NCI-H187 (cell line): ENCODE results near the gene CISD3.

Source experiments
- DNase-seq, 2 experiments: peaks; one replicate each; lab custom pipeline; 2025; lab: John Stamatoyannopoulos, UW

The CISD3 gene

DNA sequence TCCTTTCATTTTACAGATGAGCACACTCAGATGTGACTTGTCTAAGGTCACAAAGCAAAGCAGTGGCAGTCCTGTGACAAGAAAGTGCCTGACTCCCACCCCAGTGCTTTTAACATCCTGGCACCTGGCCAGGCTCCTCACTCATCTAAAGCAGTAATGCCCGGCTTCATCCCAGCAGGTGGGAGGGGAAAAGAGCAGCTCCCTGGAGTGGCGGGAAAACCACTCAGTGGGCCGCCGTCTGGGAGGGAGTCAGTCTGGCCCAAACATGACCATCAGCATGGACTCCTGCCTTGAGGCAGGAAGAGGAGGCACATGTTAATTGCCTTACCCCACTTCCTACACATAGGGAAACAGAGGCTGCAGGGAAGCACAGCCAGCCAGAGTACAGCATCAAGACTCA lies 15.4 kb downstream of the CISD3 start:
- DNase-seq = peak; percentile 86 to 88

DNA sequence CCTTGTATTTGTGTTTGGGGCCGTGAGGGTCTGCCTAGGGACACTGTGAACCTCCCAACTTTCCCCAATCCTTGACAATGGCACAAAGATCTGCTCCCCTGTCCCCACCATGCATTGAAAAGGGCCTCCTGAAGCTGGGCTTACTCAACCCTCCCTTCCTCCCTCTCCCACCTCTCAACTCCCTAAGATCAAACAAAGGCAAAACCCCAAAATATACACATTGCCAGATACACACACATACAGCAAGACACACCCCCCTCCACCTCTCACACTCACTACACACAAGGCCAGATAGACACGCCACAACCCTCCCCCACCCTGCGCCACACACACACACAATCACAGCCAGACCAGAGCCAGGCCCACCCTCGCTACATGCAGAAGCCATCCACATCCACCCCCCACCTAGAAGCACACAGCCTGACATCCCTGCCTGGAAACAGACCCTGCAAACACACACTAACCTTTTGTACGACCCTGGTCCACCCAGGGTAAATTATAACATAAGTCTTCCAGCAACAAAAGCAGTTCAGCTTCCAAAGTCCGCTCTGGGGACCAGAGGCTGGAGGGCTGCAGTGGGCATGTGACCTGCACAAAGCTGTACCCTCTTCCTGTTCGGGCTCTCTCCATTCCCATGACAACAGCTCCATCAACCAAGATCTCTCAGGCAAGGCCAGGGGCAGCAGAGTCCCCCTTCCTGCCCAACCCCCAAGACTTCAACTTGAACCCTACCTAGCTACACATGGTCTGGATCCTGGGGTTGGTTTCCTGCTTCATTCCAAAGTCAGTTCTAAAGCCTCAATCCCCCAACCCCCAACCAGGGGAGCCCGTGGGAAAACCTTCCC lies 16.1 kb downstream of the CISD3 start:
- DNase-seq = no peak

DNA sequence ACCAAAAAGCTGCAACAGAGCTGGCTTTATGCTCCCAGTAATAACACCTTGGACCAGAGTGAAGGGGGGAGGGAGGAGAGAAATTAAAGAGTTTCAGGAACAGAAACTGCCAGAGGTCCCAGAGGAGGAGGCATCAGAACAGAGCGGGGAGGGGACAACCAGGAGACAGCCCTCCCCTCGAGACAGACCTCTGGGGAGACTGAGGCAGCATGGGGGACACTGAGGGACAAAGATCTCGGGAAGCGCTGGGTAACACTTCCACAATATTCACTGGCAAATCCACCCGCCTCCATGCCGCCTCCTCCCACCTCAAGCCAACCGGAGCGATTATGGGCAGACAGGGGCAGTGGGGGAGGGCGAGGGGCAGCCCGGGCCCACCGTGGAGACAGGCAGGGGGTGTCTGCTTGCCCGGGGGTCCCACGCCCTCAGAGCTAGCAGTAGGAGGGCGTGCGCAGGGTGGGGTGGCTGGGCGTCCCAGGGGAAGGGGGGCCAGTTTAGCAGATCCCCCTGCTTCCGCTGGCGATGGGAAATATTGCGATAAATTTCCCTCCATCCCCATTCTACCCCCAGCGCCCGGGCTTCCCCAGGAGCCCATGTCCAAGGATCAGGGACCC lies 16.8 kb downstream of the CISD3 start:
- DNase-seq = no peak

DNA sequence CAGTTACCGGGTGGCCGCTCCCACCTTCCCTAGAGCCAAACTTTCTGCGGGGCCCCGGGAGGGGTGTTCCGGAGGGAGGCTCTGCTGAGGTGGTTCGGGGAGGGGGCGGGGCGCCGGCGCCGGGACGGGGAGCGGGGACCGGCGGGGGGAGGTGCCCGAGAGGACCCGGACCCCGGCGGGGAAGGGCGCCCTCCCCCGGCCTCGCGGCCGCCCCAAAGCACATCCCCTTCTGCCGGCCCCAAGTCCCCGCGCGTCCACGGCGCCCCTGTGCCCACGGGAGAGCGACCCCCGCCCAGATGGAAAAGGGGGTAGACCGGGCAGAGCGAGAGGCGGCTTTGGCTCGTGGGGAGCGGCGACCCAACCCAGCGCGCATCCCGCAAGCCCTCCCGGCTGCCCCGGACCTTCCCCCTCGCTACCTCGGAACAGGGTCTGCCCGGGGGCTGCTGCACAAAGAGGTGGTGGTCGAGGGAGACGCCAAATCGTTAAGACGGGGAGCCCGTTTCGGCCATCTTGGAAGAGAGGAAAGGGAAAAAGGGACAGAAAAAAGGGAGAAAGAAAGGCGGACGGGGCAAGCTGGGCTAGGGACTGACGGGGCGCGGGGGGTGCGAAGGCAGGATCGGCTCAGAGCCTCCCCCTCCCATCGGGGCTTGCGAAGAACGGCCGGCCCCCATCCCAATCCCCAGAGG lies 17.5 kb downstream of the CISD3 start:
- no peak for DNase-seq

DNA sequence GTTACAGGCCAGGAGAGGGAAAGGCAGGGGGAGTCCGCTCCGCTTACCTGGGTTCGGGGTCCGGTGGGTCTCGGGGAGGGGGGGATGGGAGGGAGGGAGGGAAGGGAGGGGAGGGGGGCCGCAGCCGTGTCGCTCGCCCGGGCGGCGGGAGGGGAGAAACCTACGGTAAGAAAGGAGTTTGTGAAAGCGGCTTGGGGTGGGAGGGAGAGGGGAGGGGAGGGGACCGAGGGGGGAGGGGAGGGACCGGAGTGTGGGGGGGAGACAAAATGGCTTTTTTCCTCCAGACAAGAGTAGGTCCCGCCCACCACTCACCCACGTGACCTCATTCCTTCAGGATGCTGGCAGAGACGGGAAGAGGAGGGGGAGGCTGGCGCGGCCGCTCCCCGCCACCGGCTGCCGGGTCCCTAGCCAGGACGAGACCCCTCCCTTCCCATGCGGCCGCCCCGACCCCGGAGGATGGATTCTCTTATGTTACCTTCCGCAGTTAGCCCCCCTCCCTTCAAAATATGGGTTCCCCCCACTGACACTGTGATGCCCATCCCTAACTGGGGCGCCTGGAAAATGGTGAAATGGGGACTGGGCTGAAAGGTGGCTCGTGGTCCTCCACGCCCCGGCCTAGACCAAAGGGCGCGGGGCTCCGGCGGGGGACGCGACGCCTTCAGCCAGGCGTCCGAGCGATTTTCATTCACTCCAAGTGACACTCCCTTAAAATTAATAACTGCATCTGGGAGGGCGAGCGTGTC lies 18.2 kb downstream of the CISD3 start, which contains the start of gene PCGF2:
PCGF2 (minus strand) TSS at position 188 of the 743 bp plus-strand sequence. CDS start 7,934 bp downstream, outside the sequence.
- DNase-seq = peak; percentile 88 to 89

DNA sequence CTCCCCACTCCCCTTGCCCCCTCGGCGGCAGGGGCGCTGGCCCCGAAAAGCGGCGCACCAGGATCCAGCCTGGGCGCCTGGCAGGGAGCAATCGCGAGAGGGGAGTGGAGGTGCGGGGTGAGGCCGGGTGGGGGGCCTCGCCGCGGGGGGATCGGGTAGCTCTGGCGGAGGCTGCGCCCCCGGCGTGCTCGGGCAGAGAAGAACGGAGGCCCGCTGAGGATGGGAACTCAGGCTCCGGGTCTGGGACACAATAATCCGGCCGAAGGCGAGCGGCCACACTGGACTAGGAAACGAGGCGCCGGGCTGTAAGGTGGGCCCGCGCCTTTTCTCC lies 18.7 kb downstream of the CISD3 start:
- DNase-seq = no peak

DNA sequence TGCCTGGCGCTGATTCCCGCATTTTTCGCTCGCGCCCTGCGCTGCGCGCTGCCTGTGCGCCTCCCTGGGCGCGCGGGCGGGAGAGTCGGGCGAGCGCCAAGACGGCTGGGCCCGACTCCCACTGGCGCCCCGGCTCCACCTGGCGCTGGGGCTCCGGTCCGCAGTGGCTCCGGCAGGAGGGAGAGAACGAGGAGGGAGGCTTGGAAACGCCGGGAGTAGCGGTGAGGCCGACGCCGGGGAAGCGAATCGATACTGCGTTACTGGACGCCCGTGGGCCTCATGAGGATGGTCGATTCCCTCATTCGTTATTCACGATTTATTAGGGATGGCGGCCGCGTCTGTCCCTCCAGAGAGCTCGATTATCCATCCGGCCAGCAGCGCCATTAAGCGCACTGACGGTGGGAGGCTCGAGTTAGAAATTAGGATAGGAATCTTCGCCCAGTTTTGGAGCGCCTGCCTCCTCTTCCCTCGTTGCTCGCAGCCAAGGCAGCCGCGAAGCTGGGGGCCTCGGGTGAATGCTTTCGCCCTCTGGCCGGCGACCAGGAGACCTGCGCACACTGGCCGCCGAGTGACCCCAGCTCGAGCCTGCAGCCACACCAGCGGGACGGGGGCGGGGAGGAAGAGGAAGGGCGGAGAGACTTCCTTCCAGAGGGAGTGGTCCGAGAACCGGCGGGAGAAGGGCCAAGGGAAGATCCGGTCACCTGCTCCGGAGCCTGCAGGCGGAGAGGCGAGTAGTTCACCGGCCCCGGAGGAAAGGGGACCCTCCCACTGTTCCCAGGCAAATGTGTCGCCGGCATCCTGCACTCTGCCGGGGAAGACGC lies 19.3 kb downstream of the CISD3 start:
- no peak for DNase-seq

DNA sequence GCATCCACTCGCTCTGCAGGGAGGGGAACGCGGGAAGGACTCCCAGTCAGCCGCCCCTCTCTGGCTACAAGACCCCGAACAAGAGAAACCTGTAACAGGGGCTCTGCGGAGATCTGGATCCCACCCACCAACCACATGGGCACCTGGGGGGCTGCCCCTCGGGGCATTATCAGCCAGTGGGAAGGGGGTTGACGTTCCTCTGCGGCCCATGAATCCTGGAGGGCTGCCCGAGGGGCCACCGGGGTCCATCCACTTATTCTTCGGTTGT lies 19.8 kb downstream of the CISD3 start:
- no peak for DNase-seq

DNA sequence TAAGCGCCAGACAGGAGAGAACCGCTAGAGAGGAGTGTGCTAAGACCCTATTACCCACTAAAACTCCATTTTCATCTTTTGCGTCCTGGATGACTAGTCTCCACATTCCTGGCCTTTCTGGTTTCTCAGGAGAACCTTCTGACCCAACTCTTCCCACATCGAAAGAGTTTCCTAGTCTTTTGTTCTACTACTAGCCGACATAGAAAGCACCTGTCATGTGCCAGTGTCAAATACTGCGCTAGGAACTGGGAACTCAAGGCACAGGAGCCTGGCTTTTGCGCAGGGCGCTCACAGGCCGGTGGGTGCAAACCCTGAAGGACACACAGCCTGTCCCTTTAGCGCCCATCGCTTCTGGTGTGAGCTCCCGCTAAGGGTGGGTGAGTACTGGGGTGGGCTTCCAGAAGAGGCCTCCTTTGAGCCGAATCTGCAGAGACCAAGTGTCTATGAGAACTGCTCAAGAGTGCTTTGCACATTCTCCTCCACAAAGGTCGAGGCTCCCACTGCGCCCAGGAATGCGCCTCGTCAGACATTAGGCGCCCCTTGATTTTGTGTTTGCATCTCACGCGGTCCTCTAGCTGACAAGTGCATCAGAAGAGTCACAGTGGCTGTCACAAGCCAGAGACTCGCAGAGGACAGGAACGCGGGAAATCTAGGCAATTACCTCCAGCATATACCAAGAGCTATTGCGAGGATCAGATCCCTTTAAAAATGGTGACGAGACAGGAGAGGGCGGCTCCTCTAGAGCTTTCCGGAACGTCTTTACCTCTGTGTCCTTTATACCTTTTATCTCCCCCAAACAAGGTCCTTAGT lies 20.4 kb downstream of the CISD3 start:
- no peak for DNase-seq

DNA sequence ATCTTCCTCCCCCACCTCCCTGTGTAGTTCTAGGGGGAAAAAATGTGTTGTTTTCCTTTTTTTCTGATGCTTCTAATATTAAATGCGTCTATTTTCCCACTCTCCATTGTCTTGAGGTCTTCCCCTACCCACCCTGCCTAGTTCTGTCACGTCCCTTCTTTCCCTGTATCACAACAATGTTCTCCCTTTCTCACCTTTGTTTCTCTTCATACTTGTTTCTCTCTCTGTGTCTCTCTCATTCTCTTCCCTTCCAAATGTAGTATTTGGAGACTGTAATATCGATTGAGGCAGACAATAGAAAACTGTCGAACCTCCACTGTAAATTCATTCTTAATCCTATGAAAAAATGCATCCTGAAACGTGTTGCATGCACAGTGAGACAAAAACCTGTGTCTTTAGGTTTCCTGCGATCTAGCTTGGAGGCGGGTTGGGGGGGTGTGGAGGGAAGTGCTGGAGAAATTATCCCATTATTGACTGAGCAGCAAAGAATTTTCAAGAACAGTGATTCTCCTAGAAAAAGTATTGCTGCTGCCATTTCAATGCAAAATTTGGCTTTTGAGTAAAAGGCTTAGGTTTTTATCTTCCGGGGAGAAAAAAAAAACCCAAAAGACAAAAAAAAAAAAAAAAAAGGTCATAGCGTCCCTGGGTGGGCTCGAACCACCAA lies 21.1 kb downstream of the CISD3 start:
- no peak for DNase-seq

DNA sequence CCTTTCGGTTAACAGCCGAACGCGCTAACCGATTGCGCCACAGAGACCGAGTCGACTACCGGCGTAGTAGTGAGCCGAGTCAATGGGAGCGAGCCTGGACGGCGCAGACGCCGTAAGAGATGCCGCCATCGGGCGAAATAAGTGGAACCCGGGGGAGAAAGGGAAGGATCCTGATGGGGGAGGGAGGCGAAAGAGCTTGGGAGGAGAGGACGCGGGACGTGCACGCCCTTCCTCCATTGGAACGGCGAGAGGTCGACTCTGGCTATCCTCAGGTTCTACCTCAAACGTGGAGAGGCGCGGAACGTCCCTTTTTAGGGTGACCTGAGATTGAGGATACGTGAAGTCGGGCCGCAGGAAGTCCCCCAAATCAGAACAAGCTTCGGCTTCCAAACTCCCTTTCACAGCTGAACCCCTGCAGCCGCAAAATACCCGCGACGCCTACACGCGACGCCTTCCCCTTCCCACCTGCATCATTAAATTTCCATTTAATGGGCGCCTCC lies 21.7 kb downstream of the CISD3 start:
- peak; percentile 78 to 80 for DNase-seq

DNA sequence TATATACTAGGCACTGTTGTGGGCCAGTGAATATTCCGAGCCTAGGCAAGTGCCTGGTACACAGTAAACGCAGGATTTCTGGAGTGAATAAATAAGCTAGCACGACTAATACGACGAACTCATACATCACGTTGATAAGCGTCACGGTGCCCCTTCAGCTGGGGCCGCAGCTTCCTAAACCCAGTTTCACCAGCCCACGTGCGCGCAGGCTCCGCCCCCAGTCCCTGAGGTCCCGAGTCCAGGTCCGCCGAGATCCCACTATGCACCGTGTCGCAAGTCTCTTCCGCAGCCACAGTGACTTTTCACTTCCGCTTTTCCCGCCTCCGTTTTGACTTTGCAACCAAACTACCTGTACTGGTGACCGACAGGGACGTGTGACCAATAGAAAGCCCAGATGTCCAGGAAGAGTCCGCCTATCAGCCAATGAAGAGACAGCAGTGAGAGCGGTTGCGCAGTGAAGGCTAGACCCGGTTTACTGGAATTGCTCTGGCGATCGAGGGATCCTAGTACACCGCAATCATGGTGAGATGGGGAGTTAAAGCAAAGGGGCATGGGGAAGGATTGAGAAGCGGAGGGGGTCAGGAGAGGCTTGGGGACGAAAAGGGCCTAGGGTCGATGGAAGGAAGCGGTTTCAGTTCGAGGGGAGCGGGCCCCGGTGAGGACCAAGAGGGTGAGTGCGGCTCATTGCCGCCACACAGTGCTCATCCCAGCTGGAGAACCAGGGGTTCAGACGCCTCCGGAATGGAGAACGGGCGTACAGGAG lies 22.3 kb downstream of the CISD3 start, which contains the start of gene PSMB3:
PSMB3 (plus strand) TSS at position 434 of the 763 bp plus-strand sequence; CDS start at position 520, 86 bp downstream.
- peak; percentile 92 to 99 for DNase-seq

DNA sequence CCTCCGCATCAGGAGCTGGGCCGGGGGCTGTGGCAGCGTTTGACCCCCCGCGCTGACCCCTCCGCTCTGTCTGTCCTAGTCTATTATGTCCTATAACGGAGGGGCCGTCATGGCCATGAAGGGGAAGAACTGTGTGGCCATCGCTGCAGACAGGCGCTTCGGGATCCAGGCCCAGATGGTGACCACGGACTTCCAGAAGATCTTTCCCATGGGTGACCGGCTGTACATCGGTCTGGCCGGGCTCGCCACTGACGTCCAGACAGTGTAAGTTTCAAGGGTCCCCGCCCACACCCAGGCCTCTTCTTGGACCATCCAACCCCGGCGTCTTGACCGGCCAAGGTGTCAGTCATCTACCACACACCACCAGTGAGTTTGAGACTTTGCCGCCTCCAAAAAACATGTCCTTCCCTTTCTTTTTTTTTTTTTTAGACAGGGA lies 22.9 kb downstream of the CISD3 start:
- no peak for DNase-seq

DNA sequence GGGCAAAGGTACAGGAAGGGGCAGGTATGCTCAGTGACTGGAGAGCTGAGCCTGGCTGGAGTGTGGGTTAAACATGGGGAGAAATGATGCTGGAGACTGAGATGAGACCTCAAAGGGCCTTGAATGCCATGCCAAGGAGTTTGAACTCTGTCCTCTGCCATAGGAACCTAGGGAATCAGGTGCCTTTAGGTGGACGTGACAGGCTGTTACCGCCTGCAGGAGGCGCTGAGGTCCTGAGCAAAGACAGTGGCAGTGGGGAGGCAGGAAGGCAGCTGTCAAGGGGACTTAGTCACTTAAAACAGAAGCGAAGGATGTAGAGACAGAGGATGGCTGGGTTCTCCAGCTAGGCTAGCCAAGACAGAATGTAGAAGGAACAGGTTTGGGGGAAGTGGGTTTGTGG lies 31.5 kb downstream of the CISD3 start:
- no peak for DNase-seq

DNA sequence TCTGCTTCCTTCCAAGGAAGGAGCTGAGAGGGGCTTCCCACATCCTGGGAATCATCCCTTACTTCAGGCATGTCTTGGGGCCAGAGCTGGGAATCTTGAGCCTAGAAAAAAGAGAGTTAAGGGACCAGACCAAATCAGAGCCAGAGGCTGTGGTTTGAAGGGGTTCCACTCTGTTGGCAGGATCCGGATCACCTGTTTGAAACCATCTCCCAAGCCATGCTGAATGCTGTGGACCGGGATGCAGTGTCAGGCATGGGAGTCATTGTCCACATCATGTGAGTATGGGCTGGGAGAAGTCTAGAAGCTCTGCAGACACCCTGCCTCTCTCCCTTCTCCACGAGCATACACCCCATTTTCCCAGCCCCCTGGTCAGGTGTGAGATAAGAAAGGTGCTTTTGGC lies 32.1 kb downstream of the CISD3 start:
- DNase-seq = no peak

DNA sequence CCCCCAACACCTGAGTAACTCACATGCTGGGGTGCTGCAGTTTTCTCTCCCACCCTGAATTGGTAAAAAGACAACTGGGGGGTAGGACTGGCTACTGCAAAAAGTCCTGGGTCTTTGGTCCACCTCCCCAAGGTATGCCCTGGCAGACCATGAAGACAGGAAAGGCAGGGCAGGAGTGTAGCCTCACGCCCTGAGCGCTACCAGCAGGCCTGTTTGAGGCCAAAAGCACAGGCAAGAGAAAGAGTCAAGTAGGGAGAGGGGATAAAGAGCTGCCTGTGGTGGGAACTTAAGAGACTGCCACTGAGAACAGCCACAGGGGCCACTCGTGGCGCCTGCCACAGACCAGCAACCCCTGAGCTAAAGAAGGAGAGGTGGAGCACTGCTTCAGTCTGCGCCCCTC lies 36.2 kb downstream of the CISD3 start:
- no peak for DNase-seq

DNA sequence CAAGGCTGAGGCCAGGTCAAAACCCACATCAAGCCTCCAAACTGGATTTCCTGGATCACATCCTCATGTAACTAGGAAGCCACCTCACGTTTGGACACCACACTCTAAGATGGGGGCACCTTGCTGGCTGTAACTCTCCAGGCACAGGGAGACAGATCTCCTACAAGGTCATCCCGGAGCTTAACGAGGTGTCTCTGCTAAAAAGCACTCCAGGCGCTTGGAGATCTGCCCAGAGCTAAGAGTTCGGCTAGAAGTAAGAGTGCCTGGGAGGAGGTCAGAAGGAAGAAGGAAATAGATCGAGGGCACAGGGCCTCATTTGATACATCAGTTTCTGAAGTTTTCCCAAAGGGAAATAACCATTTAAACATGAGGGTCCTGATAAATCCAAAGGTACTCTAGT lies 38.3 kb downstream of the CISD3 start:
- no peak for DNase-seq

DNA sequence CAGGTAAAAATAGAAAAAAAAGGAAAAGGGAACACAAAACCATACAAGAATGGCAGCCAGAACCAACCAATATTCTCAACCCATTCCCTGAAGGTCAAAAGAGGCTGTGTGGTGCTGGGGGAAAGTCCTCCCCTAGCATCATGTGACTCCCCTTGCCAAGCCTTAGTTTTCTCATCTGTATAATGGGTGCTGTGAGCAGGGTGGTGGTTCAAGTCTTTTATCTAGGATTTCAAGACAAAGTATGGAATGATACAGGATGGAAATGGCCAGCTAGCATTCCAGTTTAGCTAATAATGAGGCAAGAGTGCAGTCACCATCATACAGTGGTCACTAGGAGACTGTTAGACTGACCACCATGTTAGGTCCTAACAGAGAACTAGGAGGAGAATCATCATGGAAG lies 43.1 kb downstream of the CISD3 start:
- no peak for DNase-seq

DNA sequence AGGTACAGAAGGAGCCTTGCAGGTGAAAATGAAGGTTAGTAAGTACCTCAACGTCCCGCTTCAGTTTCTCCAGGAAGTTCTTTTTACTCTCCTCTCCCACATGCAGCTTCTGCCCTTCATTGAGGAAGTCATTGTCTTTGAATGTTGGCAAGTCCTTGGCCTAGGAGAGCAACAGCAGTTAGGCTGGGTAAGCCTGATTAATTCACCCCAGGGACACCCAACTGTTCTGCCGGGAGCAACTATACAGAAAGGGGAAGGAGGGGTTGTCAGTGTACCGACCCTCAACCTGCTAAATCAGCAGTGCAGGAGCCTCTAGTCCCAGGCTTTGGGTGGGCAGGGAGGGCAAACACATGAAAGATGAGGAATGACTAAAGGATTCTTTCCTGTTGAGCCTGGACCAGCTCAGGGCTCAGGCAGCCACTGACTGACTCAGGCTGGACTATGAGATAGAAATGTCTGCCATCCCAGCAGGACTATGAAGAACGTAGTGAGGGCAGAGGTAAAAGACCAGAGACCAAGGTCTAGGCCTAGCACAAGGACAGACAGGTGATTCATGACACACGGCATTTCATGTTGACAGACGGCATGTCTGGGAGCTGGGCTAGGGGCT lies 47.6 kb downstream of the CISD3 start:
- no peak for DNase-seq
